IMR-90 (cell line): Measurements from ENCODE around the gene ZC3HAV1L.

Experiments used
- BHLHE40 ChIP-seq: fragments of 150-350 bp; IDR thresholded peaks from 2 replicates; pipeline ENCODE4 v1.6.1; 2016; ENCODE audit warnings: mild to moderate bottlenecking, low read depth, low read length
- TF ChIP-seq, protein P1 (sequence below): conservative IDR thresholded peaks from 2 replicates; pipeline ENCODE4 v1.5.1; 2012; ENCODE audit warnings: mild to moderate bottlenecking, low read depth, low read length, improper control_type of control experiment

- TF ChIP-seq, protein P1, sequence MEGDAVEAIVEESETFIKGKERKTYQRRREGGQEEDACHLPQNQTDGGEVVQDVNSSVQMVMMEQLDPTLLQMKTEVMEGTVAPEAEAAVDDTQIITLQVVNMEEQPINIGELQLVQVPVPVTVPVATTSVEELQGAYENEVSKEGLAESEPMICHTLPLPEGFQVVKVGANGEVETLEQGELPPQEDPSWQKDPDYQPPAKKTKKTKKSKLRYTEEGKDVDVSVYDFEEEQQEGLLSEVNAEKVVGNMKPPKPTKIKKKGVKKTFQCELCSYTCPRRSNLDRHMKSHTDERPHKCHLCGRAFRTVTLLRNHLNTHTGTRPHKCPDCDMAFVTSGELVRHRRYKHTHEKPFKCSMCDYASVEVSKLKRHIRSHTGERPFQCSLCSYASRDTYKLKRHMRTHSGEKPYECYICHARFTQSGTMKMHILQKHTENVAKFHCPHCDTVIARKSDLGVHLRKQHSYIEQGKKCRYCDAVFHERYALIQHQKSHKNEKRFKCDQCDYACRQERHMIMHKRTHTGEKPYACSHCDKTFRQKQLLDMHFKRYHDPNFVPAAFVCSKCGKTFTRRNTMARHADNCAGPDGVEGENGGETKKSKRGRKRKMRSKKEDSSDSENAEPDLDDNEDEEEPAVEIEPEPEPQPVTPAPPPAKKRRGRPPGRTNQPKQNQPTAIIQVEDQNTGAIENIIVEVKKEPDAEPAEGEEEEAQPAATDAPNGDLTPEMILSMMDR: no peak
- TF ChIP-seq BHLHE40: no peak
These were observed 16.9 kb downstream of the ZC3HAV1L start for GRCh38 chr7:139018910-139019309.
